ENCODE data around the gene OMP.

GRCh38 chr11:77068457-77069335 is 33.9 kb upstream of the OMP start:
- TF ChIP-seq POLR2A (IDR thresholded peaks at IDR 0.05; ENCODE audit: low read depth, low read length) (no peak), POLR2AphosphoS5 (IDR thresholded peaks at IDR 0.05; ENCODE audit: low read depth, low read length) (no peak)

All from GM12892 (cell line).